Endothelial cell of hepatic sinusoid (primary cell): ENCODE measurements around the gene DYNC2LI1.

Experiments
- in situ Hi-C: cut with HindIII; loops from 2 replicates; pipeline ENCODE4 v1.10.0; 2017; ENCODE audit warnings: low sequenced_read_pairs

The DYNC2LI1 gene

DNA sequence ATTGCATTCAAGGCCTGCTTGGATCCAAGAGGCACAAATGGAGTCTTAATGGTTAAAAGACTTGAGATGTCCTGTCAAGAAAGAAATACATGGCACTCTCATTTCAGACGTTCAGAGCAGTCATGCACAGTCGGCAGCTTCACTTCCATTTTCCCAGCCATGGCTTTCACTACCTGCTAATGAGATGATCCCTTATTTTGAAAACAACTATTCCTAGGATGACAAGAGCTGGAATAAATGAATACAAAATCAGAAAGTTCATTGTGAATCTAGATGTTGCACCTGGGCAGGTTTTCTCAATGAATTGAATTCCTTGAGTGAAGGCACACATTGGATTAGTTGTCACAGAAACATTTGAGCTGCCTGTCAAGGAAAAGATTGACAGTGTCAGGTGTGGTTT lies 39.1 kb downstream of the DYNC2LI1 start:
- in situ Hi-C loops, result no loop called here

GRCh38 chr2:43814711-43815110 lies 40.9 kb downstream of the DYNC2LI1 start:
- in situ Hi-C loops, result no loop called here

- in situ Hi-C loops, result no loop called here
These were observed 44.9 kb downstream of the DYNC2LI1 start for GRCh38 chr2:43818761-43819160.

DNA sequence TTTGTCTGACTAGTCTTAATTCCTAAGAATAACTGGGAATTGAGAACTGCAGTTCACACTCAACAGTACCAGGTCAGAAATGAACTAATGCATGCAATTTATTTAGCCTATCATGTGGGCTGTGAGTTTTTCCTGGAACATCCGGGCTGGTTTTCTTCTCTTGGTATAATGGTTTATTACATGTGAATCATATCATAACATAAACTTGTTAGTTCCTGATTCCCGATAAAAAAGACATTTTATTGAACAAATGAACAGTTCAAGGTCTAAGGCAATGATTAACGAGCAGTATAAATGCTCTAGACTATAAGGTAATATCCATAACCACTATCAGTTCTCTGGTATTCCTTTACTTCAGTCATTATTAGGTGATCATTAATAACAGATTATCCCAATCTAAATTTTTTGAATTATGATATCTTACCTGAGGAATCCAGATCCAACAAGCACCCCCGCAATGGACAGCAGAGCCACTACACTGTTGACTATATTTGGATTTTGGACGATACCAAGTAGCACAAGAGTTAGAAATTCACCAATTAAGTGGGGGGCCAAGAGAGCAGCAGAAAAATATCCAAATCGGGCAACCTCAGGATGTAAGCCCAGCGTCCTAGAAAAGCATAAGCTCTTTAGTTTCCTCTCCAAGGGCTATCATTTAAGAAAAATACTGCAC lies 45.8 kb downstream of the DYNC2LI1 start:
- in situ Hi-C loops, result no loop called here

GRCh38 chr2:43822839-43823238 lies 49.0 kb downstream of the DYNC2LI1 start:
- in situ Hi-C loops, result no loop called here

DNA sequence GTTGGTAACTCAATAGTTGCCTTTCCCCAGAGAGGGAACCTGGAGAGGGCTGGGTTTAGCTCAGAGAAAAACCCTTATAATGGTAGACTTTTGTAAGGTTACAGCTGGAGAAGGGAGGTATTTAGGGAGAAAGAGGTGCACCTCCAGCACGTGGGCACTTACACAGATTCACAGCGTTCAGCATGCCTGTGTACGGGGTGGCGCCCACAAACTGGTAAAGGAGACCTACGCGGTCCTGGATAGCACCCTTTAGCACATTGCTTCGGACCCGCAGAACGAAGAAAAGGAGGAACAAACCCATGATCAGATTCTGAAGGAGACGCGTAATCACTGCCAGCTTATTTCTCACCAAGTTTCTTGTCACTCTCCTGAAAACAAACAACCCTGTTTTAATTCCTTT lies 49.9 kb downstream of the DYNC2LI1 start:
- in situ Hi-C loops, result no loop called here

- in situ Hi-C loops, result no loop called here
These were observed 50.7 kb downstream of the DYNC2LI1 start for GRCh38 chr2:43824512-43824911.

- in situ Hi-C loops, result no loop called here
These were observed 51.2 kb downstream of the DYNC2LI1 start for GRCh38 chr2:43824951-43825493.

- in situ Hi-C loops, result no loop called here
These were observed 52.0 kb downstream of the DYNC2LI1 start for GRCh38 chr2:43825841-43826240.

DNA sequence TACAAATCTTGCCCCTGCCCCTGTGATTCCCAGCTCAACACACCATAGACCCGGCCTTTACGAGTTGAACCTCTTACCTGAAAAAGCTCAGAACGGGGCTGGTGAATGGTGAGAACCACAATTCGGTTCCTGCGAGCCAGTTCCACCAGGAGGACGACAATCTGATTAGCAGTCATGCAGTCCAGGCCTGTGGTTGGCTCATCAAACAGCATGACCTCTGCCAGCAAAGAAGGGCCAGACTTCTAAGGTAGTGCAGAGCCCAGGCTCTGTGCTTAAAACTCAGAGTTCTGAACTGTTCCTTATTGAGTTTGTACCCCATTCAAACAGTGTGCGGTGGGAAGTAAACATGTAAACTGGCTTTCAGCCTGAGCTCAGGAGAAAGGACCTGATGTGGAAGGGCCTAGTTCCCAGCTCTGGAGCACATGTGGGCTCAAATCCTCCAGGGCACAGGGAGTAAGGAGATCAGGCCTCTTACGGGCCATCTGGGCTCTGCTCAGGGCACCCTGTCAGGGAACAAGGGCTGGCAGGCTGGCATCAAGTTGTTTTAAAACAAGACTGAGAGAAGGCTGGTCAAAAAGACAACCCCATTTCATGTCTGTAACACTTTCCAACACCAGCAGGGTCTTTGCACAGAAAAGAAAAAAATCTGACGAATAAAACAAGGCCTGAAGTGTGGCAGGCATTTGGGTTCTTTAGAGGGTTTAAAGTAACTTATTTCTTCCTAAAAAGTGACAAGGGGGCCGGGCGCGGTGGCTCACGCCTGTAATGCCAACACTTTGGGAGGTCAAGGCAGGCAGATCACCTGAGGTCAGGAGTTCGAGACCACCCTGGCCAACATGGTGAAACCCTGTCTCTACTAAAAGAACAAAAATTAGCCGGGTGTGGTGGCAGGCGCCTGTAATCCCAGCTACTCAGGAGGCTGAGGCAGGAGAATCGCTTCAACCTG lies 52.7 kb downstream of the DYNC2LI1 start:
- in situ Hi-C loops, result no loop called here

- in situ Hi-C loops, result no loop called here
These were observed 57.9 kb downstream of the DYNC2LI1 start for GRCh38 chr2:43831543-43832294.

DNA sequence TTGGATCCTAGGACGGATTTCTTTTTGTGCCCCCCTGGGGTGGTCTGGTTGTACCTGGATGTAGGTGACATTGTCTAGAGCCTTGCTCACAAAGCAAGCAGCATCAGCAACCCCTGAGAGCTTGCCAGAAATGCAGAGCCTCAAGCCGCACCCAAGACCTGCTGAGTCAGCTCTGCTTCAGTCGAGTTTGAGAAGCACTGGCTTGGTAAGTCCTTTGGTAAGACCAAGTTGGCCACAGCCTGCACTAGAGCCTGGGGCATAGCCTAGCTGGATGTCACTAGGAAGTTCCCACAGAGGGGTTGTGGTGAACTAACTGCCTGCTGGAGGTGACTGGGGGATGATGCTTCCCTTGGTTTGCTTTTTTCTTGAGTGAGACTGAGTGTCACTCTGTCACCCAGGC lies 58.6 kb downstream of the DYNC2LI1 start:
- in situ Hi-C loops, result no loop called here

- in situ Hi-C loops, result no loop called here
These were observed 63.2 kb downstream of the DYNC2LI1 start for GRCh38 chr2:43837033-43837432.

DNA sequence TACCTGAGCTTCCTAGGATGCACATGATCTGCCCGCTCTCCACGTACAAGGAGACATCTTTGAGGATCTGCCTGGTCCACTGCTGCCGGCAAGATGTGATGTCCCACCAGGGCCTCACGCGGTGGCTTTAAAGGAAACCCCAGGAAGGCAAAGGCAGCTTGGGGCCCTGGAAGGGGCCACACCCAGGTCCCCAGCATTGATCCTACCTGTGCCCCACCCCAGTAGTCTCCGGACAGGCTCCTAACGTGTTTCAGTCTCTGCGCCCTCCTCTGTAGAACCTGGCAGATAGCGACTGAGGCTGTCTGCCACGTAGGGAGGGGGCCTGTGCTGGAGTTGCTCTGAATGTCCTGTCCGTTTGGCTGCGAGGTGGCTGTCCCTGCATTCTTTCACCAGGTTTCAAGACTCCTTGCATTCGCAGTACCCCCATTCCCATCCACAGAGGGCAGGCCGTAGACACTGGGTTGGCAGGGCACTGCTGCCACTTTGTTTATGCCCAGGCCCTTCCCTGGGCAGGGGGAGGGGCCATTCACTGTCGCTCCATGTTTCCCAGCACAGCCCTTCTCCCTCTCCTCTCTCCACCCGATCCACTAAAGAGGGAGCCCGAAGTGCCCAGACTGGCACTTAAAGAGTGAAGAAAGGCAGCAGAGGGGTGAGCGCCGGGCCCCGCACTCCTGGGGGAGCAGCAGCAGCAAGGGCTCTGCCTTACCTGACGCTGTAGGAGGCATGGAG lies 64.2 kb downstream of the DYNC2LI1 start:
- in situ Hi-C loops, result no loop called here

DNA sequence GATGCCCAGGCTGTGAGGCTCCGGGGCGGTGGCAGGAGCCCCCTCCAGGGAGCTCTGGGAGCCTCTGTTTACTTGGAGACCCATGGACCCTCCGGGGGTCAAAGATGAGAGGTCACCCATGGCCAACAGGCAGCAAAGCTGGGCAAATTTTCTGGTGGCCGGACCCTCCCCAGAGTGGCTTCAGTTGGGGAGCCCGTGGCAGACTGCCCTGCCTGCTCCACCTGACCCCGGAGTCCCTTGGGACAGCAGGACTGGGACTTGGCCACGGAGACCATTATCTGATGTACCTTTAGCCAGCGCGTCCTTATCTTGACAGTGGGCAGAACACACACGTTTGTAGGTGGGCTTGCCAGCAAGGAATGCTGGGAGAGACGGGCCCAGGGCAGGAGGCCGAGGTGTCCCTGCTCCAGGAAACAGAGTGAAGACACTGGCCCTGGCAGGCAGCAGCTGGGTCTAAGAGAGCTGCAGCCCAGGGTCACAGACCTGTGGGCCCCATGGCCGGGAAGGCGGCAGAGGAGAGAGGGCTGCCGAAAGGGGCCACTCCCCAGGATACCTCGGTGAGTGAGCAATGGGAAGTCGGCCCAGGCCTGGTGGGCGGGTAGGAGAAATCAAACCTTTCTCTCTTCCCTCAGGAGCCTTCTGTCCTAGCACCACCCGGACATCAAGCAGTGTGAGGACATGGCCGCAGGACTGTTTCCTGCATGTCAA lies 64.9 kb downstream of the DYNC2LI1 start, which contains the start of the genes ABCG5 and ABCG8:
ABCG5 (minus strand) TSS at position 280 of the 708 bp plus-strand sequence; CDS start at position 120, 160 bp downstream.
ABCG8 (plus strand) TSS at position 412 of the 708 bp plus-strand sequence; CDS start at position 495, 83 bp downstream.
- in situ Hi-C loops, result no loop called here

DNA sequence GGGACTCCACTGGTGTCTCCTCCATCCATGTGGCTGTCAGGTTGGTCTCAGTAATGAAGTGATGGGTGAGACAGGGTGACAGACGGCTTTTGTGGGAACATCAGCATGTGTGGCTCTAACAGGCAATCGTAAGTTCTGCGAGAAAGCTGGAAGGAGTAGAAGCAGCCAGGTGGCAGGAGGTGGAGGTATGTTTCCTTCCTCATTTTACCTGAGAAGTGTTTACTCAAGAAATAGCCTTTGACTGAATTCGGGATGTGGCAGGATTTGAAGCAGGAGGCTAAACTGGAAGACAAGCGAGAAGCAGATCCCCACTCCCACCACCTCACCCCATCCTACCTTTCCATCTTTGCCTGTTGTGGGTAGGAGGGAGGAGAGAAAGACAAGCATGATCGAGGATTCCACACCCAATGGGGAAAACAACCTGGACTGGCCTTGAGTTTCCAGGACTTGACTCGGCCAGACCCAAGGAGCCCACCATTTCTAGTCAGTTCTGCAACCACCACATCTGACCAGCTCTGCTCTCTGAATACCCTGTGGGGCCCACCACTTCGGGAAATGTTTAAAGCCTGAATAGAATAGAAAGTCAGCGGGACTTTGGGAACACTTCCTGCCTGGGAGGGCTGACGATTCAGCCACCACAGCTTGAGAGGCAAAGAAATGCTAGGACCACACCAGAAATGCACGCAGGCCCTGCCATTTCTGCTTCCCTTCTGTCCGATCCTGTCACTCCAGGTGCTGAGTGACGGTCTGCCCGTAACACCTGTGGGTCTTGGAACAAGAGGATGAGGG lies 66.1 kb downstream of the DYNC2LI1 start:
- in situ Hi-C loops, result no loop called here

DNA sequence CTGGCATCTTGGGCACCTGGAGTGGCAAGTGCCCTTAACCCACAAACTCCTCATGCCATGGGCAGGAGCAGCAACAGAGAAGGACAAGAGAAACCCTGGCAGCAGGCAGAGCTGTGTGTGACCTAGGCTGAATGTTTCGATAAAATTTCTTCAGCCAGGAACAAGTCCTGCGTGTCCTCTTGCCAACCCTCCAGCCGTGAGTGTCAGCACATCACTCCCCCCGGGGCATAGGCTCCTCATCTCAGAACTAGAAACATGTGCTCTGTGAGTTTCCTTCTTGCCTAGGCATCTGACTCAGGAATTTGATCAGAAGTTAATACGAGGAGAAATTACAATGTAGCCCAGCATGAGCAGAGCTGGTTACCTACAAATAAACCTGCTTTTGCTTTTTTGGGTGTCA lies 67.1 kb downstream of the DYNC2LI1 start:
- in situ Hi-C loops, result no loop called here

DNA sequence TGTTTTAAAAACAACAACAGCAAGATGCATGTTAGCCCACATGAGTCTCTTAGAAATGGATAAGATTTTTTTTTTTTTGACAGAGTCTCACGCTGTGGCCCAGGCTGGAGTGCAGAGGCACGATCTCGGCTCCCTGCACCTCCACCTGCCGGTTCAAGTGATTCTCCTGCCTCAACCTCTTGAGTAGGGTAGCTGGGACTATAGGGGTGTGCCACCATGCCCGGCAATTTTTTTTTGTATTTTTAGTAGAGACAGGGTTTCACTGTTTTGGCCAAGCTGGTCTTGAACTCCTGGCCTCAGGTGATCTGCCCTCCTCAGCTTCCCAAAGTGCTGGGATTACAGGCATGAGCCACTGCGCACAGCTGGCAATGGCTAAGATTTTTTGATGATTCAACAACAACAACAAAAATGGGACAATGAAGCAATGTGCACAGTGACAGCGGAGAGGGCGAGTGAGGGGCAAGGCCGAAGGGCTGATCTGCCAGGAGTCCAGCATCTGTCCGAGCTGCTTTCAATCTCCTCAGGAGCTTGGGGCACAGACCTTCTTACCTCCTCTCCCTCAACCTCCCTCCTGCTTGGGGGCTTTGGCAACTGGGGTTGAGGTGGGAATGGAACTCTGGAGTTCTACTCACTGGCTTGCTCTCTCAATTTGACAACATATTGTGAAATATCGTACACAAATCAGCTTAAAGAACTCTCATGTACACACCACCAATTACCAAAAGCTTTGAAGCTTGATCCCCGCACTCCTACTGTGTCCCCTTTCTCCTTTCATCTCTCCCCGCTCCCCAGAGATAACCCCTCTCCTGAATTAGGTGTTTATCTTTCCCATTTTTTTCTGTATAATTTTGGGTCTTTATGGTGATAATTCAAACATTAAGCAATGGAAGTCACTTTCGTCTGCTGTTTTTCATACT lies 68.4 kb downstream of the DYNC2LI1 start:
- in situ Hi-C loops, result no loop called here
